ENCODE results near the gene SAMD15.

SAMD15 gene

DNA sequence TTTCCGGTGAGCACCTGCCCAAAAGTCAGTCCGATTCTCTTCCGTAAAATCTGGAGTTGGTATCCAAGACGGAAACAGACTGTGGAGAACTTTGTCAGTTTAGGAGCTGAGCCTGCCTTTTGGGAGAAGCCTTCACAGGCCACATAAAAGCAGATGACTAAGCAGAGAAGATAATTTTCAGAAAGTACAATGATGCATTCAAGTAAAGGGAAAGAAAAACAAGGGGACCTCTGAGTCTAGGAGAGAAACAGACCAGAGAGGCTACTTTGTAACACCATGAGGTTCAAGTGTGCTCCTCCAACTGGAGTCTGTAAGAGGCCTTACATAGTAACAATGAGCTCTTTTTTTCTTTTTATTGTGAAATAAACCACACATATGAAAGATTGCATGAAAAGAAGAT is 21.4 kb upstream of the SAMD15 start:
- Mint-ChIP-seq H3K4me3 (no peak overlapping the region), H3K27ac (no peak overlapping the region), H3K27me3 (no peaks in the 10 kb centered on the region), H3K4me1 (ENCODE audit: low read depth) (peaks cover 9% of the 10 kb centered on the region), H3K36me3 (ENCODE audit: low read depth) (peaks cover 6% of the 10 kb centered on the region), H3K9me3 (no peaks in the 10 kb centered on the region)
- no peak for DNase-seq

DNA sequence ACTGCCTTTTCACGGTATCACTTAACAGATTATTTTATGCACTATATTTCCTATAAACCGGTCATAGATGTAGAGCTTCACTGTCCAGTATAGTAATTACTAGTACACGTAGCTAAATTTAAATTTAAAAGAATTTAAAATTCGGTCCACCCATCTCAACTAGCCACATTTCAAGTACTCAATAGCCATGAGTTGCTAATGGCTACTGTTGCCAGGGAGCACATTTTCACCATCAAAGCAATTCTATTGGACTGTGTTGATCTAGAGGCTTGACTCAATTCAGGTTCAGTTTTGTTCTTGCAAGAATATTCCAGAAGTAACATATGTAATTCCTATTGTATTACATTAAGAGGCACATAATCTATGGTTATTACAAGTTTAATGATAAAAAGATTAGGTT is 20.3 kb upstream of the SAMD15 start:
- no peak overlapping the region for H3K4me3 Mint-ChIP-seq
- H3K4me1 Mint-ChIP-seq (ENCODE audit: low read depth): peaks cover 12% of the 10 kb centered on the region
- no peak overlapping the region for H3K27ac Mint-ChIP-seq
- no peaks in the 10 kb centered on the region for H3K27me3 Mint-ChIP-seq
- H3K9me3 Mint-ChIP-seq: no peaks in the 10 kb centered on the region
- DNase-seq: no peak
- peaks cover 4% of the 10 kb centered on the region for H3K36me3 Mint-ChIP-seq (ENCODE audit: low read depth)

DNA sequence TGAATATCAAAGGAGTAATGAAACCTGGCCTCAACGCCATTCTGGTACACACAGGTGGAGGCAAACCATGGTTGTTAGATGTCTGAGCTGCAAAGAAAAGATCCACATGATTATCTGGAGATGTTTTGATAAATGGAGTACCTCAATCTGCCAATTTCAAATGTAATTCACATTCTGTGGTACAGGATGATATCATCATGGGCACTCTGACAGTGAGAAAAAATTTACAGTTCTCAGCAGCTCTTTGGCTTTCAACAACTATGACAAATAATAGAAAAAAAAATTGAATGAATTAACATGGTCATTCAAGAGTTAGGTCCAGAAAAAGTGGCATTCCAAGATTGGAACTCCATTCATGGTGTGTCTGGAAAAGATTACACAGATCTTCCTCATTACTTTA is 17.6 kb upstream of the SAMD15 start:
- Mint-ChIP-seq H3K4me1 (ENCODE audit: low read depth) (peaks cover 18% of the 10 kb centered on the region), H3K4me3 (no peak overlapping the region), H3K36me3 (ENCODE audit: low read depth) (peaks cover 4% of the 10 kb centered on the region), H3K27me3 (no peaks in the 10 kb centered on the region), H3K9me3 (no peaks in the 10 kb centered on the region), H3K27ac (no peak overlapping the region)
- no peak for DNase-seq

DNA sequence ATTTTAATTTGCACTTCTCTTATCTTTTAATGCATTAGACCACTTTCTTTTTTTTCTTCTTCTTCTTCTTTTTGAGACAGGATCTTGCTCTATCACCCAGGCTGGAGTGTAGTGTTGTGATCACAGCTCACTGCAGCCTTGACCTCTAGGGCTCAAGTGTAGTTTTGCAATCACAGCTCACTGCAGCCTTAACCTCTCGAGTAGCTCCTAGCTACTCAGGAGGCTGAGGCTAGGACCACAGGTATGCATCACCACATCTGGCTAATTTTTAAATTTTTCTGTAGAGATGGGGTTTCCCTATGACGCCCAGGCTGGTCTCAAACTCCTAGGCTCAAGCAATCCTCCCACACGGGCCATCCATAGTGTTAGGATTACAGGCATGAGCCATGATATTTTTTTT is 13.0 kb upstream of the SAMD15 start:
- Mint-ChIP-seq H3K4me1 (ENCODE audit: low read depth) (peaks cover 13% of the 10 kb centered on the region), H3K9me3 (no peaks in the 10 kb centered on the region), H3K27ac (no peak overlapping the region), H3K36me3 (ENCODE audit: low read depth) (peaks cover 4% of the 10 kb centered on the region), H3K4me3 (no peak overlapping the region), H3K27me3 (no peaks in the 10 kb centered on the region)
- DNase-seq: no peak

DNA sequence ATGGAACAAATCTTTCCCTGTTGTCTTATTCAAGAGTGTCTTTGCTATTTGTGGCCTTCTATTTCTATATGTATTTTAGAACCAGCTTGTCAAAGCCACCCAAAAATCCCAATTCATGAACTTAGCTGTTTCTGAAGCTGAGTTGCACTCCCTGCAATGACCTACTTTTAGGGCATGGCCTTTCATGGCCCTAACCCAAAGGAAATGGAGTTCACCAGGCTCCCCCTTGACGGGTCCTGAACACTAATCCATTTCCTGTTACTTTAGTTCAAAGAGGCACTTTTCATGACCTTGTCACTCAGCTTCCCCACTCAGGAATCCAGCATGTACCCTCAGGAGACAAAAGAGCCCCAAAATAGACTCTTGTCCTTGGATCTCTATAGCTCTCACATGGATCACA is 7.9 kb upstream of the SAMD15 start:
- Mint-ChIP-seq H3K4me1 (ENCODE audit: low read depth) (peaks cover 34% of the 10 kb centered on the region), H3K4me3 (no peak overlapping the region)

DNA sequence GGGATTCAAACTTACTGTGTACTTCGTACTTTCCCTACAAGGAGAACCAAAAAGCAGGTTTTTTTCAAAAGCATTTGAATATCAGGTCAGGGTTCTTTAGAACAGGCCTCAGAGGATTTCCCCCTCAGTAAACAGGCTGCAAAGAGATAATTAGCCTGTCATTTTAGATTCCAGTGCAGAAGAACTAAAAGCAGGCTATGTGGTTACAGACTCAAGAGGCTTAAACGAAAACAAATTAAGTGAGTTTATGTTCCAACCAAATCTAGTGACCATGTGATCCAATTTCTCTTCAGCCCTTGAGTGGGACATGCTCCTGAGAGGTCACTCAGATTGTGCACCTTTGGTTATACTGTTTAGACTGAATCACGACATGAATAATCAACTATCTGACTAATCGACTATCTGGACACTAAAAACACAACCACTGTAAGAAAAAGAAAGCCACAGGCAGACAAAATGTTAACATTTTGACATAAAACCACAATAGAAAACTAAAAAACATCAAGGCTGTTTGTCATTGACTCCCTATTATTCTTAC is 4.8 kb upstream of the SAMD15 start:
- Mint-ChIP-seq H3K4me3 (no peak overlapping the region), H3K4me1 (ENCODE audit: low read depth) (peaks cover 53% of the 10 kb centered on the region), H3K27ac (peak overlapping the region; percentile 20), H3K36me3 (ENCODE audit: low read depth) (peaks cover 32% of the 10 kb centered on the region), H3K27me3 (no peaks in the 10 kb centered on the region), H3K9me3 (no peaks in the 10 kb centered on the region)
- no peak for DNase-seq

More for the DNA sequence above, 7.9 kb upstream of the SAMD15 start:
- no peak overlapping the region for H3K27ac Mint-ChIP-seq
- H3K36me3 Mint-ChIP-seq (ENCODE audit: low read depth): peaks cover 13% of the 10 kb centered on the region
- H3K9me3 Mint-ChIP-seq: no peaks in the 10 kb centered on the region
- no peak for DNase-seq
- no peaks in the 10 kb centered on the region for H3K27me3 Mint-ChIP-seq

DNA sequence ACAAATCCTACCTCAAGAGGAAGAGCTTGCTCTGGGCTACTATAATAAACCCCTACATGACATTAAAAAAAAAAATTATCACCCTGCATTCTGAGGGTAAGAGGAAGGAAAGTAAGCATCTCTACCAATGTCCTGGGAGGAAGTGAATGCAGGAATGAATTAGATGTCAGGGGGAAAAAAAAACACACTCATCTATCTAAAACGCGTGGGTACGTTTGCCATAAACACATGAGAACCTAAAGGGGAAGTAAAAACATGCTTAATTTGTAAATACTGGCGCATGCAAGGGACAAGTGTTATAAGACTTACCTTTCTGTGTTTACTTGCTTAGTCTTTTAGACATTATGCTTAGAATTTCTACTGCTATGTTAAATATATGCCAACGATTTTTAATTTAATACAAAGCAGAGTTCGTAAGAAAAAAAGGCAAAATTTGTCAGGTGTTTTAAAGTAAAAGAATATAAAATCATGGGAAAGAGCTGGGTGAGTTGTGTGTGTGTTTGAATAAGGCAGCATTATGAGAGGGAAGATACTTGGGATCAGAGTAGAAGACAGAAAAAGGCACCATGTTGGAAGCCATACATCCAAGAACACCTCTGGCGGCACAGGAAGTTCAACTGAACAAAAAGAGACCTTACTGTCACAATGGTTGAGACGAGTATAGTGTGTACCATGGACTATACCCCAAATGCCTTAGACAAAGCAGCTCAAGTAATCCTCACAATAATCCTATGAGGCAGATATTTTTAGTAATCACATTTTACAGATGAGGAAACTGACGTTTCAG is 1.8 kb upstream of the SAMD15 start:
- Mint-ChIP-seq H3K9me3 (no peaks in the 10 kb centered on the region), H3K4me1 (ENCODE audit: low read depth) (peaks cover 45% of the 10 kb centered on the region), H3K4me3 (no peak overlapping the region), H3K27ac (peak overlapping the region; percentile 44), H3K36me3 (ENCODE audit: low read depth) (peaks cover 32% of the 10 kb centered on the region), H3K27me3 (no peaks in the 10 kb centered on the region)
- DNase-seq: no peak

DNA sequence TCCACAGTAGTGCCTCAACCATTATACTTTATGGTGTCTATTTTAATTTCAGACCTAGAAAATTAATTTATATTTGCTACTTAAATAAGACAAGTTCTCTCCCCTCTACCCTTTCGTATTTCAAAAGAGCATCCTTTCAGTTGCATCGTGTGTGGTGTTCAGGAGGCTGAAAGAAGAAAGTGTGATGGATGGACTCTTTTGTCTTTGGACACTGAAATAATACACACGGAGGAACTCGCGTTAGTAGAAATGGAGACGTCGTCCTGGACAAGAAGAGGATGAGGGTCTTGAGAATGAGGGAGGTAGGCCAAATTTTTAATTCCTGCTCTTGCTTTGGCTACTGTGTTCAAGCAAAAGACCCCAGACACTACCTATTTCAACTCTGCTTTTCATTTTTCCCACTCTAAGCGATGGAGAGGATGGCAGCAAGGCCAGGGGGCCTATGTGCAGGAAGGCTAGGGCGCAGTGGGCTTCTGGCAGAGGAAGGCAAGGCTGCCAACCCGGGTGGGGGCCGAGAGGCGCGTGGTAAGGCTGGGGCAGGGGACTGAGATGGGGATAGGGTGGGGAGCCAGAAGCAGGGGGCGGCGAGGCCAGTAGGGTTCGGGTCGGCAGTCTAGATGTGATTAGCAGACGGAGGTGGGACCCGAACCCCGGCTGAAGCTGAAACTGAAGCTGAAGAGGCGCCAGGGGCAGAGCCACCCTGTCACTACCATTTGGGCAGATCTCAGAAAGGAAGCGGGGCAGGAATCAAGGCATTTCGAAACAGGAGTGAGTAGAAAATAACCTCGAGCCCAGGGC is 1.0 kb upstream of the SAMD15 start:
- H3K4me3 Mint-ChIP-seq: no peak overlapping the region
- H3K27me3 Mint-ChIP-seq: no peaks in the 10 kb centered on the region
- DNase-seq: no peak
- H3K9me3 Mint-ChIP-seq: no peaks in the 10 kb centered on the region
- H3K27ac Mint-ChIP-seq: peak overlapping the region; percentile 91
- H3K4me1 Mint-ChIP-seq (ENCODE audit: low read depth): peaks cover 45% of the 10 kb centered on the region
- H3K36me3 Mint-ChIP-seq (ENCODE audit: low read depth): peaks cover 32% of the 10 kb centered on the region

DNA sequence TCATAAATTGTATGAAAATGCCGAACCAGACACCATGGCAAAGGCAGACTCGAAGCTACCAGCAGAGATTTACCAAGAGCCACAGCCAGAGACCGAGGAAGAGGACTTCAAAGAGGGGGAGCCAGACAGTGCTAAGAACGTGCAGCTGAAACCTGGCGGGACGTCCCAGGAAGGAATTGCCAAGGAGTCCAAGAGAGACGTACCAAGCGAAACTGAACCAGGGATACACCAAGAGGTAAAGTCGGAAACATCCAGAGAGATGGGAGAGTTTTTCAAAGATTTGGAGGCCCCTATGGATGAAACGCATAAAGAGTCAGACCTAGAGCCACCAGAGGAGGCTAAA is 294 bp downstream of the SAMD15 start:
- Mint-ChIP-seq H3K27me3 (no peaks in the 10 kb centered on the region), H3K36me3 (ENCODE audit: low read depth) (peaks cover 32% of the 10 kb centered on the region), H3K9me3 (no peaks in the 10 kb centered on the region), H3K4me1 (ENCODE audit: low read depth) (peaks cover 36% of the 10 kb centered on the region), H3K27ac (no peak overlapping the region), H3K4me3 (no peak overlapping the region)
- DNase-seq: no peak

DNA sequence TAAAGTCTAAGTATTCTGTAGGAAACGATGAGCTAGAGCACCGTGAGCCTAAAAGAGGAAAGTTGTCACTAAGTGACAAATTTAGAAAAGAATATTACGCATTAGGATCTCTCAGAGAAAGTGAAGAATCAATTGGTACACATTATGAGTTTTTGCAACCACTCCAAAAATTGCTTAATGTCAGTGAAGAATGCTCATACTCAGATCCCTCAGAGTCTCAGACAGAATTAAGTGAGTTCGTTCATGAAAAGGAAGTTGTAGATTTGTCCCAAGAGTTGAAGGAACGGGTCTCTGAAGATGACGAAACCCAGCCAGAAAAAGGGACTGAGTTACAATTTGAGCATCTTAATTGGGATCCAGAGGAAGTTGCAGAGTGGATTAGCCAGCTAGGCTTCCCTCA is 1.5 kb downstream of the SAMD15 start:
- no peaks in the 10 kb centered on the region for H3K27me3 Mint-ChIP-seq
- no peak for DNase-seq
- peaks cover 24% of the 10 kb centered on the region for H3K36me3 Mint-ChIP-seq (ENCODE audit: low read depth)
- no peak overlapping the region for H3K27ac Mint-ChIP-seq
- H3K4me1 Mint-ChIP-seq (ENCODE audit: low read depth): peaks cover 25% of the 10 kb centered on the region
- no peak overlapping the region for H3K4me3 Mint-ChIP-seq
- H3K9me3 Mint-ChIP-seq: no peaks in the 10 kb centered on the region

DNA sequence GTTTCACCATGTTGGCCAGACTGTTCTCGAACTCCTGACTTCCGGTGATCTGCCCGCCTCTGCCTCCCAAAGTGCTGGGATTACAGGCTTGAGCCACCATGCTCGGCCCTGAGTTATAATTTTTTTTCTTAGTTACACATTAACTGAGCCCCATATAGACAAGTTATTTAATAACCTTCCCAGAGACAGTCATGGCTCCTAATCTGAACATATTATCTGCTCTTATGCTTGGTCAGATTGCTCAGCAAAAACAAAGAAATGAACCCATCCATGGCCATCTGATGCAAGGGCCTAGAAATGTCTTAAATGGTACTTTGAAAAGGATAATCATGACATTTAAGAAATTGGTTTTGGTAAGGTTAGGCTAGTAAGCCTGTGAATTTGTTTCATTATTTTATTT is 13.0 kb downstream of the SAMD15 start:
- no peaks in the 10 kb centered on the region for H3K27me3 Mint-ChIP-seq
- H3K27ac Mint-ChIP-seq: no peak overlapping the region
- no peaks in the 10 kb centered on the region for H3K9me3 Mint-ChIP-seq
- no peak for DNase-seq
- H3K4me1 Mint-ChIP-seq (ENCODE audit: low read depth): no peaks in the 10 kb centered on the region
- no peak overlapping the region for H3K4me3 Mint-ChIP-seq
- no peaks in the 10 kb centered on the region for H3K36me3 Mint-ChIP-seq (ENCODE audit: low read depth)

DNA sequence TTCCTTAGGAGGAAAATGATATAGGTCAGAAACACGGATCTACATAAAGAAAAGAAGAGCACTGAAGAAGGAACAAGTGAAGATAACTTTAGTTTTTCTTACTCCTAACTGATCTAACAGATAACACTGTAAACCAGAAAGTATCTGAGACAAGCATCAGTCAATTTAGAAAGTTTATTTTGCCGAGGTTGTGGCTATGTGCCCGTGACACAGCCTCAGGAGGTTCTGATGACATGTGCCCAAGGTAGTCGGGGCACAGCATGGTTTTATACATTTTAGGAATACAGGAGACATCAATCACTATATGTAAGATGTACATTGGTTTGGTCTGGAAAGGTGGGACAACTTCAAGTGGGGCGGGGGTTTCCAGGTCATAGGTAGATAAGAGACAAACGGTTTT is 23.0 kb downstream of the SAMD15 start:
- Mint-ChIP-seq H3K9me3 (no peaks in the 10 kb centered on the region), H3K36me3 (ENCODE audit: low read depth) (no peaks in the 10 kb centered on the region), H3K4me1 (ENCODE audit: low read depth) (no peaks in the 10 kb centered on the region), H3K27ac (no peak overlapping the region), H3K27me3 (no peaks in the 10 kb centered on the region), H3K4me3 (no peak overlapping the region)
- DNase-seq: no peak

DNA sequence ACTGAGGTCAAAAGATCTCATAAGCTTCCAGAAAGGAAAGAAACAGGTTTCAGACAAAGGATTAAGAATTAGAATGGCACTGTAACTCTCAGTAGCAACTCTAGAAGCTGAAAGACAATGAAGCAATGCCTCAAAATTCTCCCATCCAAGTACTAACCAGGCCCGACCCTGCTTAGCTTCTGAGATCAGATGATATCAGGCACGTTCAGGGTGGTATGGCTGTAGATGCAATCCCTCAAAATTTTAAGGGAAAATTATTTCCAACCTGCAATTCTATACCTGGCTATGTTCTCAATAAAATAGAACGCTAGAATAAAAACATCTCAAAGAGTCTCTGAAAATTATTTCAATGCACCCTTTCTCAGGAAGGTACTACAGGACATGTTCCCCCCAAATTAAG is 26.6 kb downstream of the SAMD15 start:
- DNase-seq: no peak
- no peaks in the 10 kb centered on the region for H3K36me3 Mint-ChIP-seq (ENCODE audit: low read depth)
- H3K9me3 Mint-ChIP-seq: no peaks in the 10 kb centered on the region
- no peak overlapping the region for H3K27ac Mint-ChIP-seq
- no peaks in the 10 kb centered on the region for H3K27me3 Mint-ChIP-seq
- H3K4me1 Mint-ChIP-seq (ENCODE audit: low read depth): peaks cover 13% of the 10 kb centered on the region
- no peak overlapping the region for H3K4me3 Mint-ChIP-seq

DNA sequence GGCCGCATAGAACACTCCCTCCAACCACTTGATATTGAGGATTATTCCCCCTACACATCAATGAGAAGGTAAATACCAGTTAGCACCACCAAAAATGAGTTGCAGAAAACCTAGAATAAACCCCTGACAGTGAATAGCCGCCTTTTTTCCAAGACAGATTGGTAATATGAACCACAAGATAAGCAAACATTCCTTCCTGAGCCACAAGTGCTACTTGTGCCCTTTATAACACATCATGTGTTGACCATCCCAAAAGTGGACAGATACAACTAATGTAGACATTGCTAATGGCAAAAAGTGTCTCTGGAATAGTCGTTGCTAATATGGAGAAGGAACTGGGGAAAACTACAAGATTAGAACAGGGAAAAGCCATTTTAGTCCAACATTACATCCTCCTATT is 28.9 kb downstream of the SAMD15 start:
- Mint-ChIP-seq H3K27me3 (no peaks in the 10 kb centered on the region), H3K4me3 (no peak overlapping the region), H3K9me3 (no peaks in the 10 kb centered on the region), H3K27ac (no peak overlapping the region), H3K4me1 (ENCODE audit: low read depth) (peaks cover 13% of the 10 kb centered on the region), H3K36me3 (ENCODE audit: low read depth) (no peaks in the 10 kb centered on the region)
- no peak for DNase-seq

DNA sequence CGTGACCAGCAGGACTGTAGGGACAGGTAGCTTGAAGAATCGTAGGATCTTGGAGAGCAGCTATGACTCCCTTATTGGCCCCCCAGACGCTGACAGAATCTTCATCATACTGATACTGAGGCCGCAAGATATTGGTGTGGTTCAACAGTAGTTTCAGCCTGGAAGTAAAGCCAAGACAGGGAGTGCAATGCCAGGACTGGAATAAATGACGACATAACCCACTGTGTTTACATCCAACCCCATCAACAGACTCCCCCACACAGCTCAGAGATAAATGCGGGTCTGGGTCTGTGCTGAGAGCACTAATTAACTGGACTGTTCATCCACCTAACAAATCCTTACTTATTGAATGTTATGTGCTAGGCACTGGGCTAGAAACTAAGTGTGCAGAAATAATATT is 29.5 kb downstream of the SAMD15 start:
- Mint-ChIP-seq H3K27me3 (no peaks in the 10 kb centered on the region), H3K4me3 (no peak overlapping the region), H3K4me1 (ENCODE audit: low read depth) (peaks cover 13% of the 10 kb centered on the region), H3K36me3 (ENCODE audit: low read depth) (no peaks in the 10 kb centered on the region), H3K27ac (no peak overlapping the region), H3K9me3 (no peaks in the 10 kb centered on the region)
- no peak for DNase-seq
